Measurements from ENCODE around the gene FAM118B.

The FAM118B gene

GRCh38 chr11:126211236-126212088 is at the start of gene FAM118B, which contains the start of gene RPUSD4:
FAM118B (plus strand) TSS chr11:126211782; CDS start chr11:126235002, 23,220 bp downstream.
RPUSD4 (minus strand) TSS chr11:126211650; CDS start chr11:126211638, 12 bp downstream.
- DNase-seq, result peak; percentile 97

- DNase-seq, result peak; percentile 58
Measured at GRCh38 chr11:126162306-126163030, 49.1 kb upstream of the FAM118B start.

- DNase-seq, result peak; percentile 55
Measured at GRCh38 chr11:126163074-126163700, 48.4 kb upstream of the FAM118B start.

- no peak for DNase-seq
Measured at GRCh38 chr11:126163779-126164178, 47.8 kb upstream of the FAM118B start.

- no peak for DNase-seq
Measured at GRCh38 chr11:126164781-126165180, 46.8 kb upstream of the FAM118B start.

GRCh38 chr11:126165311-126165720 is 46.3 kb upstream of the FAM118B start:
- peak; percentile 77 for DNase-seq

- DNase-seq, result peak; percentile 76
Measured at GRCh38 chr11:126165757-126166156, 45.8 kb upstream of the FAM118B start.

GRCh38 chr11:126166413-126166812 is 45.2 kb upstream of the FAM118B start:
- DNase-seq, result peak; percentile 56

- DNase-seq, result no peak
Measured at GRCh38 chr11:126167488-126167887, 44.1 kb upstream of the FAM118B start.

- DNase-seq, result no peak
Measured at GRCh38 chr11:126169291-126169690, 42.3 kb upstream of the FAM118B start.

- DNase-seq, result no peak
Measured at GRCh38 chr11:126172596-126173038, 39.0 kb upstream of the FAM118B start.

- no peak for DNase-seq
Measured at GRCh38 chr11:126173257-126173656, 38.3 kb upstream of the FAM118B start.

GRCh38 chr11:126174816-126175215 is 36.8 kb upstream of the FAM118B start:
- DNase-seq, result no peak

GRCh38 chr11:126175393-126175792 is 36.2 kb upstream of the FAM118B start:
- no peak for DNase-seq

GRCh38 chr11:126176853-126177470 is 34.6 kb upstream of the FAM118B start:
- DNase-seq, result no peak

GRCh38 chr11:126181939-126182730 is 29.4 kb upstream of the FAM118B start:
- DNase-seq, result no peak

- no peak for DNase-seq
Measured at GRCh38 chr11:126182787-126183445, 28.7 kb upstream of the FAM118B start.

GRCh38 chr11:126185259-126186024 is 26.1 kb upstream of the FAM118B start:
- no peak for DNase-seq

GRCh38 chr11:126186025-126186698 is 25.4 kb upstream of the FAM118B start:
- no peak for DNase-seq
